Measurements from ENCODE around the gene WWC2. TPM values are rescaled to one million over a fixed set of nuclear protein-coding genes. Genes with fewer than 3 reads are reported as not detected.

WWC2 gene
- total and polyA plus RNA-seq, 2 experiments from 2014 or later, result 19.3 to 24.7 TPM

GRCh38 chr4:183364025-183364424 lies 265.0 kb downstream of the WWC2 start:
- WGBS (ENCODE audit: low lambda C conversion rate, missing lambda C conversion rate), result 76% methylated on average over 10 of the region's 10 CpGs
- no peaks in the 10 kb centered on the region for H3K79me2 ChIP-seq
- no peaks in the 10 kb centered on the region for H3K36me3 ChIP-seq (replicated peaks; ENCODE audit: insufficient read depth, low read depth)
- no peak overlapping the region for H3K4me2 ChIP-seq
- H2AFZ ChIP-seq, result no peak overlapping the region
- H3K27ac ChIP-seq, result no peak overlapping the region
- no peaks in the 10 kb centered on the region for H3K27me3 ChIP-seq
- TF ChIP-seq EZH2phosphoT487 (IDR thresholded peaks at IDR 0.05; ENCODE audit: low read depth, severe bottlenecking, unreplicated experiment) (no peak), CTCF (IDR thresholded peaks at IDR 0.05; ENCODE audit: poor library complexity) (no peak), EZH2 (IDR thresholded peaks at IDR 0.05; ENCODE audit: borderline replicate concordance) (no peak)
- DNase-seq (ENCODE audit: low spot score), result no peak
- no peaks in the 10 kb centered on the region for H4K20me1 ChIP-seq (ENCODE audit: insufficient read depth, poor library complexity, severe bottlenecking)
- no peaks in the 10 kb centered on the region for H3K9me3 ChIP-seq (ENCODE audit: low read depth)
- no peaks in the 10 kb centered on the region for H3K9me2 ChIP-seq (replicated peaks; ENCODE audit: insufficient read depth)
- peaks cover 4% of the 10 kb centered on the region for H3K4me1 ChIP-seq (ENCODE audit: insufficient read depth)
- no peak overlapping the region for H3K4me3 ChIP-seq

GRCh38 chr4:183366206-183366835 lies 267.3 kb downstream of the WWC2 start:
- 89% methylated on average over 16 of the region's 16 CpGs for WGBS (ENCODE audit: low lambda C conversion rate, missing lambda C conversion rate)
- Histone ChIP-seq H3K9me2 (replicated peaks; ENCODE audit: insufficient read depth) (no peaks in the 10 kb centered on the region), H3K9me3 (ENCODE audit: low read depth) (no peaks in the 10 kb centered on the region), H3K27me3 (no peaks in the 10 kb centered on the region), H4K20me1 (ENCODE audit: insufficient read depth, poor library complexity, severe bottlenecking) (no peaks in the 10 kb centered on the region), H3K4me1 (ENCODE audit: insufficient read depth) (peaks cover 4% of the 10 kb centered on the region), H3K36me3 (replicated peaks; ENCODE audit: insufficient read depth, low read depth) (no peaks in the 10 kb centered on the region), H3K27ac (no peak overlapping the region), H2AFZ (no peak overlapping the region), H3K4me3 (no peak overlapping the region), H3K79me2 (no peaks in the 10 kb centered on the region), H3K4me2 (no peak overlapping the region)
- no peak for DNase-seq (ENCODE audit: low spot score)
- TF ChIP-seq EZH2 (IDR thresholded peaks at IDR 0.05; ENCODE audit: borderline replicate concordance), result no peak
- no peak for TF ChIP-seq EZH2phosphoT487 (IDR thresholded peaks at IDR 0.05; ENCODE audit: low read depth, severe bottlenecking, unreplicated experiment)
- TF ChIP-seq CTCF (IDR thresholded peaks at IDR 0.05; ENCODE audit: poor library complexity), result no peak

- no peaks in the 10 kb centered on the region for H3K36me3 ChIP-seq (replicated peaks; ENCODE audit: insufficient read depth, low read depth)
Observed at GRCh38 chr4:183369073-183369472, 270.0 kb downstream of the WWC2 start.

More at GRCh38 chr4:183369073-183369472, 270.0 kb downstream of the WWC2 start:
- H2AFZ ChIP-seq, result no peak overlapping the region
- no peaks in the 10 kb centered on the region for H3K9me3 ChIP-seq (ENCODE audit: low read depth)
- H3K27me3 ChIP-seq, result no peaks in the 10 kb centered on the region
- DNase-seq (ENCODE audit: low spot score), result no peak
- H3K4me1 ChIP-seq (ENCODE audit: insufficient read depth), result peaks cover 4% of the 10 kb centered on the region
- WGBS (ENCODE audit: low lambda C conversion rate, missing lambda C conversion rate), result 77% methylated on average over 8 of the region's 8 CpGs
- no peaks in the 10 kb centered on the region for H3K9me2 ChIP-seq (replicated peaks; ENCODE audit: insufficient read depth)
- no peak overlapping the region for H3K4me3 ChIP-seq
- no peaks in the 10 kb centered on the region for H3K79me2 ChIP-seq
- H3K4me2 ChIP-seq, result no peak overlapping the region
- H3K27ac ChIP-seq, result no peak overlapping the region
- H4K20me1 ChIP-seq (ENCODE audit: insufficient read depth, poor library complexity, severe bottlenecking), result no peaks in the 10 kb centered on the region
- TF ChIP-seq EZH2 (IDR thresholded peaks at IDR 0.05; ENCODE audit: borderline replicate concordance) (no peak), EZH2phosphoT487 (IDR thresholded peaks at IDR 0.05; ENCODE audit: low read depth, severe bottlenecking, unreplicated experiment) (no peak), CTCF (IDR thresholded peaks at IDR 0.05; ENCODE audit: poor library complexity) (no peak)

Other genes starting within 250 kb of the WWC2 start
- gene DCTD, start 181.9 kb upstream of the WWC2 start, total RNA-seq, result 86.0 and 92.6 TPM in 2 replicates
- gene DCTD, start 181.9 kb upstream of the WWC2 start, polyA plus RNA-seq, result 92.4 and 94.8 TPM in 2 replicates
- not detected in 2 replicates for gene CLDN22, start 221.0 kb downstream of the WWC2 start, total RNA-seq
- 0.32 TPM in 1 of 2 replicates, not detected in the other for gene CLDN22, start 221.0 kb downstream of the WWC2 start, polyA plus RNA-seq
- gene CLDN24, start 223.2 kb downstream of the WWC2 start, total RNA-seq, result not detected in 2 replicates
- gene CLDN24, start 223.2 kb downstream of the WWC2 start, polyA plus RNA-seq, result 0.94 TPM in 1 of 2 replicates, not detected in the other